H9 (cell line): ENCODE measurements around the gene RAB27B. TPM values are rescaled to one million over a fixed set of nuclear protein-coding genes. Genes with fewer than 3 reads are reported as not detected.
A peak's percentile ranks its signal among the peaks of the same experiment; 100 is the strongest.

Experiments
- DNase-seq: peaks from one replicate; pipeline ENCODE4 v3.0.0-alpha.2; 2017
- H2AFZ ChIP-seq: one replicate; pipeline ENCODE4 v1.6.1; 2013; ENCODE audit warnings: mild to moderate bottlenecking, low read length, control low read depth, moderate library complexity
- H2AK5ac ChIP-seq: 2 replicates; pipeline ENCODE4 v1.6.1; 2013; ENCODE audit warnings: low read length, control low read depth, mixed read lengths; ENCODE audit not compliant: insufficient read length
- H2BK120ac ChIP-seq: one replicate; pipeline ENCODE4 v1.6.1; 2013; ENCODE audit warnings: low read depth, mild to moderate bottlenecking, low read length, control low read depth, inconsistent platforms; ENCODE audit not compliant: poor library complexity, severe bottlenecking
- H2BK12ac ChIP-seq: 2 replicates; pipeline ENCODE4 v1.6.1; 2013; ENCODE audit warnings: low read length, control low read depth, mixed read lengths, low read depth; ENCODE audit not compliant: insufficient read length
- H2BK15ac ChIP-seq: 2 replicates; pipeline ENCODE4 v1.6.1; 2013; ENCODE audit warnings: low read depth, low read length, control low read depth
- H2BK20ac ChIP-seq: one replicate; pipeline ENCODE4 v1.6.1; 2013; ENCODE audit warnings: low read depth, mild to moderate bottlenecking, low read length, control low read depth, inconsistent platforms; ENCODE audit not compliant: poor library complexity, severe bottlenecking
- H2BK5ac ChIP-seq: 2 replicates; pipeline ENCODE4 v1.6.1; 2013; ENCODE audit warnings: low read length, control low read depth, mixed read lengths; ENCODE audit not compliant: insufficient read length
- H3K14ac ChIP-seq: 2 replicates; pipeline ENCODE4 v1.6.1; 2013; ENCODE audit warnings: low read length, control low read depth; ENCODE audit not compliant: insufficient read depth
- H3K18ac ChIP-seq: 2 replicates; pipeline ENCODE4 v1.6.1; 2013; ENCODE audit warnings: low read depth, mild to moderate bottlenecking, mixed read lengths, low read length, control low read depth; ENCODE audit not compliant: insufficient read length
- H3K23ac ChIP-seq: 2 replicates; pipeline ENCODE4 v1.6.1; 2013; ENCODE audit warnings: low read length, control low read depth, mixed read lengths, low read depth; ENCODE audit not compliant: insufficient read length
- H3K23me2 ChIP-seq: 2 replicates; pipeline ENCODE4 v1.6.1; 2013; ENCODE audit warnings: low read depth, mild to moderate bottlenecking, mixed read lengths, low read length, control low read depth; ENCODE audit not compliant: insufficient read length, poor library complexity, severe bottlenecking
- H3K27ac ChIP-seq: 2 replicates; pipeline ENCODE4 v1.5.1; 2013; ENCODE audit warnings: low read length, control low read depth, mixed read lengths, low read depth; ENCODE audit not compliant: insufficient read length
- H3K27me3 ChIP-seq: 2 replicates; pipeline ENCODE4 v1.6.1; 2013; ENCODE audit warnings: low read length, control low read depth, inconsistent platforms; ENCODE audit not compliant: insufficient read depth
- H3K4ac ChIP-seq: 2 replicates; pipeline ENCODE4 v1.6.1; 2013; ENCODE audit warnings: low read depth, mild to moderate bottlenecking, control low read depth, inconsistent platforms, low read length, moderate library complexity
- H3K4me1 ChIP-seq: 2 replicates; pipeline ENCODE4 v1.6.1; 2013; ENCODE audit warnings: low read length, control low read depth, inconsistent platforms; ENCODE audit not compliant: insufficient read depth
- H3K4me2 ChIP-seq: 2 replicates; pipeline ENCODE4 v1.6.1; 2013; ENCODE audit warnings: low read length, control low read depth, mixed read lengths; ENCODE audit not compliant: insufficient read length, insufficient read depth
- H3K56ac ChIP-seq: 2 replicates; pipeline ENCODE4 v1.6.1; 2013; ENCODE audit warnings: low read depth, mild to moderate bottlenecking, mixed read lengths, low read length, control low read depth; ENCODE audit not compliant: insufficient read length
- H3K79me1 ChIP-seq: 2 replicates; pipeline ENCODE4 v1.6.1; 2013; ENCODE audit warnings: low read depth, mild to moderate bottlenecking, moderate library complexity, low read length, control low read depth, inconsistent platforms; ENCODE audit not compliant: insufficient read depth, poor library complexity, severe bottlenecking
- H3K79me2 ChIP-seq: 2 replicates; pipeline ENCODE4 v1.6.1; 2013; ENCODE audit warnings: low read length, control low read depth, inconsistent platforms; ENCODE audit not compliant: insufficient read depth
- H3K9ac ChIP-seq: 2 replicates; pipeline ENCODE4 v1.6.1; 2013; ENCODE audit warnings: low read length, control low read depth, mixed read lengths; ENCODE audit not compliant: insufficient read length; ENCODE audit errors: extremely low read depth
- H3K9me3 ChIP-seq: one replicate; pipeline ENCODE4 v1.6.1; 2013; ENCODE audit warnings: low read depth, low read length, inconsistent platforms; ENCODE audit not compliant: control insufficient read depth
- H3T11ph ChIP-seq: one replicate; pipeline ENCODE4 v1.6.1; 2013; ENCODE audit warnings: mild to moderate bottlenecking, low read length, control low read depth, inconsistent platforms
- H4K20me1 ChIP-seq: one replicate; pipeline ENCODE4 v1.6.1; 2013; ENCODE audit not compliant: control insufficient read depth, insufficient read length, insufficient read depth
- H4K5ac ChIP-seq: 2 replicates; pipeline ENCODE4 v1.6.1; 2013; ENCODE audit warnings: low read depth, mild to moderate bottlenecking, mixed read lengths, low read length, control low read depth; ENCODE audit not compliant: insufficient read length
- H4K8ac ChIP-seq: replicated peaks from 2 replicates; pipeline ENCODE4 v1.6.1; 2013; ENCODE audit warnings: low read length, control low read depth, mixed read lengths, low read depth; ENCODE audit not compliant: insufficient read length
- H4K91ac ChIP-seq: 2 replicates; pipeline ENCODE4 v1.6.1; 2013; ENCODE audit warnings: low read depth, mild to moderate bottlenecking, moderate library complexity, mixed read lengths, low read length, control low read depth; ENCODE audit not compliant: insufficient read length
- H3K27ac Mint-ChIP-seq, 3 experiments: 2 replicates in 2 of 3; 3 replicates in 1 of 3; pipeline ENCODE4 v1.8.0; 2020 to 2021; ENCODE audit warnings: mixed read lengths in 3 of 3, mild to moderate bottlenecking in 1 of 3, moderate library complexity in 1 of 3
- H3K27me3 Mint-ChIP-seq: 2 replicates; pipeline ENCODE4 v1.8.0; 2021; ENCODE audit warnings: low read depth, mild to moderate bottlenecking, moderate library complexity, mixed read lengths
- H3K36me3 Mint-ChIP-seq, 3 experiments: 2 replicates in 2 of 3; 3 replicates in 1 of 3; pipeline ENCODE4 v1.8.0; 2020 to 2021; ENCODE audit warnings: low read depth in 3 of 3, mixed read lengths in 3 of 3; ENCODE audit not compliant: insufficient read depth in 1 of 3
- H3K4me1 Mint-ChIP-seq, 2 experiments: 2 replicates each; pipeline ENCODE4 v1.8.0; 2020; ENCODE audit warnings: mixed read lengths in 2 of 2
- H3K4me3 Mint-ChIP-seq, 2 experiments: 2 replicates in 1 of 2; 3 replicates in 1 of 2; pipeline ENCODE4 v1.8.0; 2020 to 2021; ENCODE audit warnings: mild to moderate bottlenecking in 2 of 2, mixed read lengths in 2 of 2, moderate library complexity in 1 of 2
- H3K9me3 Mint-ChIP-seq, 2 experiments: 2 replicates in 1 of 2; 3 replicates in 1 of 2; pipeline ENCODE4 v1.8.0; 2020; ENCODE audit warnings: mild to moderate bottlenecking in 2 of 2, mixed read lengths in 2 of 2, moderate library complexity in 1 of 2
- CTCF ChIP-seq: fragments of 200-600 bp; sonication (generic); conservative IDR thresholded peaks from 3 replicates; pipeline ENCODE4 v1.8.0; 2021; ENCODE audit warnings: antibody characterized with exemption, mild to moderate bottlenecking
- WGBS: extraction: QIAGEN DNeasy Blood & Tissue Kit; methylation state at CpG from one replicate; pipeline ENCODE4 v1.1.7; 2013; ENCODE audit warnings: missing lambda C conversion rate, low lambda C conversion rate, mixed read lengths; ENCODE audit not compliant: insufficient read length; ENCODE audit errors: extremely low coverage; 5-methylcytosine and 5-hydroxymethylcytosine counted together
- total RNA-seq: library from RNA; stranded (reverse); gene quantifications from 2 replicates; pipeline ENCODE4 v1.2.1, GENCODE V29; 2021

The RAB27B gene
- total RNA-seq, 1 experiment from 2014 or later, result 0.15 TPM

GRCh38 chr18:54916507-54916906 is 88.2 kb downstream of the RAB27B start:
- no peak overlapping the region for H3K18ac ChIP-seq
- H3K27ac ChIP-seq, result no peak overlapping the region
- TF ChIP-seq CTCF, result peak; percentile 43
- H3K9ac ChIP-seq, result no peak overlapping the region
- no peaks in the 10 kb centered on the region for H3K27me3 ChIP-seq
- H3K27ac Mint-ChIP-seq, result no peak overlapping the region
- H3K79me2 ChIP-seq, result no peaks in the 10 kb centered on the region
- H2BK120ac ChIP-seq, result no peak overlapping the region
- H3K9me3 ChIP-seq, result no peaks in the 10 kb centered on the region
- no peaks in the 10 kb centered on the region for H3K23me2 ChIP-seq
- no peak overlapping the region for H4K91ac ChIP-seq
- no CpG with 5 or more reads among the region's 3 CpGs for WGBS
- H3K14ac ChIP-seq, result no peak overlapping the region
- no peak overlapping the region for H2BK15ac ChIP-seq
- H4K20me1 ChIP-seq, result no peaks in the 10 kb centered on the region
- DNase-seq, result no peak
- H3K23ac ChIP-seq, result no peak overlapping the region
- H3K9me3 Mint-ChIP-seq, result no peaks in the 10 kb centered on the region
- no peak overlapping the region for H3K4ac ChIP-seq
- peaks cover 2 to 7% of the 10 kb centered on the region in 2 experiments; a peak in 2 of 4 replicates for H3K4me1 Mint-ChIP-seq
- no peaks in the 10 kb centered on the region for H3K27me3 Mint-ChIP-seq
- no peak overlapping the region for H2BK12ac ChIP-seq
- no peak overlapping the region for H4K8ac ChIP-seq
- H3K4me3 Mint-ChIP-seq, result no peak overlapping the region
- H2BK20ac ChIP-seq, result no peak overlapping the region
- no peak overlapping the region for H2AFZ ChIP-seq
- no peak overlapping the region for H2AK5ac ChIP-seq
- H2BK5ac ChIP-seq, result no peak overlapping the region
- H3K4me2 ChIP-seq, result no peak overlapping the region
- no peak overlapping the region for H4K5ac ChIP-seq
- no peaks in the 10 kb centered on the region for H3K4me1 ChIP-seq
- no peak overlapping the region for H3T11ph ChIP-seq
- no peaks in the 10 kb centered on the region for H3K36me3 Mint-ChIP-seq
- H3K56ac ChIP-seq, result no peak overlapping the region
- no peaks in the 10 kb centered on the region for H3K79me1 ChIP-seq
